Measurements from ENCODE around the gene WASHC4. TPM values are rescaled to one million over a fixed set of nuclear protein-coding genes. Genes with fewer than 3 reads are reported as not detected.
A peak's percentile ranks its signal among the peaks of the same experiment; 100 is the strongest.

Gene WASHC4
- total RNA-seq, 1 experiment from 2014 or later = 25.5 TPM

DNA sequence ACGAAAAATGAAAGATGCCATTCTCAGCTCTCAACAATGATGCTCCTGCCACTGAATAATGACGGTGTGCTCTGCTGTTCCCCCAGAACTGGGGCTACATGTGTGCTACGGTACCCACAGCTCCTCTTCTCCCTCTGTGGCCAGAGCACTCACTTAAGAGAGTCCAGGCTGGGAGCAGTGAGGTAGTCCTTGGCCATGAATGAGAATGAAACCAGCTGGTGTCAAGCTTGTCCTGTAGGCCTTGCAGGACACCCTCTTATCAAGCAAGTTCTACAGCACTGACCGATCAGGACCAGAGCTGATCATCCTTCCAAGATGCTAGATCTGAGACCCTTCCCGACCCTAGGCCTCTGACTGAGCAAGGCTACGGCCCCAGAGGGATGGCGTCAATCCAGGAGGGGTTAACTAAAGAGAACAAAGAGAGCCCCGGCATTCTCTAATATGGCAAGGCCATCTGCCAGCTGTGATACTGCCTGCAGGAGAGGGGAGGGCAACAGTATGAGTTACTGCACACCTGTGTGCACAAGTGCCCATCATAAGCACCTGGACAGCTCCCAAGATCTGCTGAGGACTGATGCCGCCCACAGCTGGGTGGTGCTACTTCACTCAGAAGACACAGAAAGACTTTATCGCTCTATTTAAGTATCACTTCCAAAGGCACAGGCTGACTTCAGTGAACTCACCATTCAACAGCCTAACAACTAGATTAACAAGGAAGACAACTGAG is 98.0 kb downstream of the WASHC4 start:
- BruUV-seq (replicated peaks) = no TSS peak
- intact Hi-C loops (cut with micrococcal nuclease) = no loop called here
- H4K20me1 ChIP-seq (ENCODE audit: insufficient read depth) = no peaks in the 10 kb centered on the region
- ChIA-PET POLR2A (no interaction called here), CTCF (no interaction called here), RAD21 (ENCODE audit: low non-redundant PET in 1 of 2, low total read pairs in 2 of 2, uncharacterized antibody in 2 of 2, unreplicated experiment in 2 of 2) (no interaction called here)
- peaks cover 0 to 7% of the 10 kb centered on the region in 2 experiments; a peak in 1 of 4 replicates for H3K4me1 ChIP-seq (ENCODE audit: control insufficient read depth in 1 of 2, insufficient read depth in 2 of 2, low read length in 2 of 2)
- TF ChIP-seq, protein P1, sequence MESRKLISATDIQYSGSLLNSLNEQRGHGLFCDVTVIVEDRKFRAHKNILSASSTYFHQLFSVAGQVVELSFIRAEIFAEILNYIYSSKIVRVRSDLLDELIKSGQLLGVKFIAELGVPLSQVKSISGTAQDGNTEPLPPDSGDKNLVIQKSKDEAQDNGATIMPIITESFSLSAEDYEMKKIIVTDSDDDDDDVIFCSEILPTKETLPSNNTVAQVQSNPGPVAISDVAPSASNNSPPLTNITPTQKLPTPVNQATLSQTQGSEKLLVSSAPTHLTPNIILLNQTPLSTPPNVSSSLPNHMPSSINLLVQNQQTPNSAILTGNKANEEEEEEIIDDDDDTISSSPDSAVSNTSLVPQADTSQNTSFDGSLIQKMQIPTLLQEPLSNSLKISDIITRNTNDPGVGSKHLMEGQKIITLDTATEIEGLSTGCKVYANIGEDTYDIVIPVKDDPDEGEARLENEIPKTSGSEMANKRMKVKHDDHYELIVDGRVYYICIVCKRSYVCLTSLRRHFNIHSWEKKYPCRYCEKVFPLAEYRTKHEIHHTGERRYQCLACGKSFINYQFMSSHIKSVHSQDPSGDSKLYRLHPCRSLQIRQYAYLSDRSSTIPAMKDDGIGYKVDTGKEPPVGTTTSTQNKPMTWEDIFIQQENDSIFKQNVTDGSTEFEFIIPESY (IDR thresholded peaks at IDR 0.05; ENCODE audit: extremely low read depth, insufficient replicate concordance, low read length) = no peak
- TF ChIP-seq RAD21 (IDR thresholded peaks at IDR 0.05; ENCODE audit: low read depth) (no peak), FOSL1 (IDR thresholded peaks at IDR 0.05; ENCODE audit: low read depth) (no peak)
- TF ChIP-seq, protein P2, sequence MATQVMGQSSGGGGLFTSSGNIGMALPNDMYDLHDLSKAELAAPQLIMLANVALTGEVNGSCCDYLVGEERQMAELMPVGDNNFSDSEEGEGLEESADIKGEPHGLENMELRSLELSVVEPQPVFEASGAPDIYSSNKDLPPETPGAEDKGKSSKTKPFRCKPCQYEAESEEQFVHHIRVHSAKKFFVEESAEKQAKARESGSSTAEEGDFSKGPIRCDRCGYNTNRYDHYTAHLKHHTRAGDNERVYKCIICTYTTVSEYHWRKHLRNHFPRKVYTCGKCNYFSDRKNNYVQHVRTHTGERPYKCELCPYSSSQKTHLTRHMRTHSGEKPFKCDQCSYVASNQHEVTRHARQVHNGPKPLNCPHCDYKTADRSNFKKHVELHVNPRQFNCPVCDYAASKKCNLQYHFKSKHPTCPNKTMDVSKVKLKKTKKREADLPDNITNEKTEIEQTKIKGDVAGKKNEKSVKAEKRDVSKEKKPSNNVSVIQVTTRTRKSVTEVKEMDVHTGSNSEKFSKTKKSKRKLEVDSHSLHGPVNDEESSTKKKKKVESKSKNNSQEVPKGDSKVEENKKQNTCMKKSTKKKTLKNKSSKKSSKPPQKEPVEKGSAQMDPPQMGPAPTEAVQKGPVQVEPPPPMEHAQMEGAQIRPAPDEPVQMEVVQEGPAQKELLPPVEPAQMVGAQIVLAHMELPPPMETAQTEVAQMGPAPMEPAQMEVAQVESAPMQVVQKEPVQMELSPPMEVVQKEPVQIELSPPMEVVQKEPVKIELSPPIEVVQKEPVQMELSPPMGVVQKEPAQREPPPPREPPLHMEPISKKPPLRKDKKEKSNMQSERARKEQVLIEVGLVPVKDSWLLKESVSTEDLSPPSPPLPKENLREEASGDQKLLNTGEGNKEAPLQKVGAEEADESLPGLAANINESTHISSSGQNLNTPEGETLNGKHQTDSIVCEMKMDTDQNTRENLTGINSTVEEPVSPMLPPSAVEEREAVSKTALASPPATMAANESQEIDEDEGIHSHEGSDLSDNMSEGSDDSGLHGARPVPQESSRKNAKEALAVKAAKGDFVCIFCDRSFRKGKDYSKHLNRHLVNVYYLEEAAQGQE (IDR thresholded peaks at IDR 0.05; ENCODE audit: low read depth) = peak; percentile 26
- H3K9me3 ChIP-seq (ENCODE audit: control insufficient read depth in 1 of 2, insufficient read depth in 1 of 2, low read depth in 1 of 2, low read length in 2 of 2) = no peaks in the 10 kb centered on the region
- H3K27me3 ChIP-seq (ENCODE audit: insufficient read depth, low read length) = no peaks in the 10 kb centered on the region
- H3K4me2 ChIP-seq (ENCODE audit: low read length) = no peak overlapping the region
- no peaks in the 10 kb centered on the region; a peak in 1 of 4 replicates for H3K36me3 ChIP-seq (ENCODE audit: control insufficient read depth in 1 of 2, insufficient read depth in 2 of 2, low read length in 2 of 2)
- no peak overlapping the region for H2AFZ ChIP-seq (ENCODE audit: low read depth, low read length, poor library complexity, severe bottlenecking)
- H3K9me2 ChIP-seq (ENCODE audit: insufficient read depth) = no peaks in the 10 kb centered on the region
- H3K27ac ChIP-seq (ENCODE audit: low read depth, low read length) = no peak overlapping the region
- H3K79me2 ChIP-seq (ENCODE audit: insufficient read depth, low read length) = no peaks in the 10 kb centered on the region
- no peak for ATAC-seq
- no peak overlapping the region for H3K9ac ChIP-seq (ENCODE audit: low read length)
- no peak overlapping the region for H3K4me3 ChIP-seq (replicated peaks in 1 of 2; ENCODE audit: low read depth in 1 of 2, low read length in 2 of 2)
- no peak for DNase-seq (ENCODE audit: low read depth, low spot score)

Data from HCT116 (cell line).